Spinal cord (tissue), 10 donors: Measurements from ENCODE around the gene B3GNT9. TPM values are rescaled to one million over a fixed set of nuclear protein-coding genes. Genes with fewer than 3 reads are reported as not detected.

Source experiments
- DNase-seq, 6 donors: peaks; one replicate each; pipeline versions ENCODE4 v3.0.0 to v3.0.0-alpha.2; 2013 to 2015; ENCODE audit warnings: low spot score in 6 of 6, low read depth in 4 of 6
- H3K27ac ChIP-seq: one replicate; pipeline ENCODE4 v1.5.1; 2013; ENCODE audit warnings: low read depth, low read length, control low read depth
- H3K27me3 ChIP-seq: one replicate; pipeline ENCODE4 v1.6.1; 2013; ENCODE audit warnings: low read length; ENCODE audit not compliant: control insufficient read depth, insufficient read depth
- H3K36me3 ChIP-seq: one replicate; pipeline ENCODE4 v1.6.1; 2013; ENCODE audit warnings: low read length; ENCODE audit not compliant: control insufficient read depth, insufficient read depth
- H3K4me1 ChIP-seq: one replicate; pipeline ENCODE4 v1.6.1; 2013; ENCODE audit warnings: low read length; ENCODE audit not compliant: control insufficient read depth, insufficient read depth
- H3K4me3 ChIP-seq: one replicate; pipeline ENCODE4 v1.5.1; 2013; ENCODE audit warnings: low read depth, low read length, control low read depth
- H3K9me3 ChIP-seq: one replicate; pipeline ENCODE4 v1.6.1; 2013; ENCODE audit warnings: low read length; ENCODE audit not compliant: control insufficient read depth, insufficient read depth
- WGBS: methylation state at CpG from one replicate; pipeline ENCODE4 v1.1.5; 2013; ENCODE audit warnings: missing lambda C conversion rate; ENCODE audit not compliant: insufficient coverage; 5-methylcytosine and 5-hydroxymethylcytosine counted together
- polyA plus RNA-seq, 2 donors: library from polyadenylated mRNA; unstranded; fragments of 120-200 nt; gene quantifications; one replicate each; pipeline ENCODE4 v1.2.1, GENCODE V29; 2013; ENCODE audit not compliant: insufficient read length in 2 of 2
- total RNA-seq, 2 donors: library from RNA; depleted of rRNA in 1 of 2; stranded (reverse); fragments of 120-200 nt in 1 of 2; fragments of >200 nt in 1 of 2; gene quantifications; one replicate each; pipeline versions ENCODE4 v1.2.3 to v1.2.4, GENCODE V29; 2013 to 2014
- donor health status: healthy.

B3GNT9 gene
- total and polyA plus RNA-seq, 4 donors, result 6.2 to 34.9 (median 11.0) TPM

- 0% methylated on average over 25 of the region's 34 CpGs for WGBS
- peak overlapping the region; percentile 33 for H3K4me3 ChIP-seq
- H3K27ac ChIP-seq, result no peak overlapping the region
- no peak for DNase-seq
- peaks cover 93% of the 10 kb centered on the region for H3K27me3 ChIP-seq
- peaks cover 60% of the 10 kb centered on the region for H3K4me1 ChIP-seq
- no peaks in the 10 kb centered on the region for H3K9me3 ChIP-seq
- H3K36me3 ChIP-seq, result peaks cover 13% of the 10 kb centered on the region
Measured at GRCh38 chr16:67163999-67164558, 13.3 kb upstream of the B3GNT9 start.

GRCh38 chr16:67163164-67163998 is 12.6 kb upstream of the B3GNT9 start:
- peak in 4 of 6 donors; percentile 76 to 98 (median 86) for DNase-seq
- Histone ChIP-seq H3K27me3 (peaks cover 93% of the 10 kb centered on the region), H3K27ac (no peak overlapping the region), H3K36me3 (peaks cover 13% of the 10 kb centered on the region), H3K4me3 (peak overlapping the region; percentile 33), H3K9me3 (no peaks in the 10 kb centered on the region), H3K4me1 (peaks cover 59% of the 10 kb centered on the region)
- WGBS, result under 1% methylated on average over 96 of the region's 99 CpGs

- H3K4me1 ChIP-seq, result peaks cover 59% of the 10 kb centered on the region
- no peak overlapping the region for H3K27ac ChIP-seq
- peaks cover 92% of the 10 kb centered on the region for H3K27me3 ChIP-seq
- no peak for DNase-seq
- WGBS, result 2% methylated on average over 43 of the region's 44 CpGs
- no peaks in the 10 kb centered on the region for H3K9me3 ChIP-seq
- peaks cover 11% of the 10 kb centered on the region for H3K36me3 ChIP-seq
- H3K4me3 ChIP-seq, result peak overlapping the region; percentile 16
Measured at GRCh38 chr16:67162506-67163163, 11.8 kb upstream of the B3GNT9 start.

GRCh38 chr16:67161595-67162058 is 10.8 kb upstream of the B3GNT9 start:
- DNase-seq, result no peak
- Histone ChIP-seq H3K4me3 (no peak overlapping the region), H3K27me3 (peaks cover 92% of the 10 kb centered on the region), H3K4me1 (peaks cover 59% of the 10 kb centered on the region), H3K36me3 (peaks cover under 1% of the 10 kb centered on the region), H3K27ac (no peak overlapping the region), H3K9me3 (no peaks in the 10 kb centered on the region)
- WGBS, result 7% methylated on average over 24 of the region's 25 CpGs

GRCh38 chr16:67158637-67159600 is 8.1 kb upstream of the B3GNT9 start:
- no peaks in the 10 kb centered on the region for H3K36me3 ChIP-seq
- H3K27ac ChIP-seq, result no peak overlapping the region
- H3K4me3 ChIP-seq, result peak overlapping the region; percentile 60
- no peaks in the 10 kb centered on the region for H3K9me3 ChIP-seq
- no peak for DNase-seq
- peaks cover 62% of the 10 kb centered on the region for H3K4me1 ChIP-seq
- 1% methylated on average over 30 of the region's 34 CpGs for WGBS
- H3K27me3 ChIP-seq, result peaks cover 94% of the 10 kb centered on the region

- H3K4me1 ChIP-seq, result peaks cover 57% of the 10 kb centered on the region
Measured at GRCh38 chr16:67157892-67158635, 7.3 kb upstream of the B3GNT9 start.

GRCh38 chr16:67157106-67157748 is 6.4 kb upstream of the B3GNT9 start:
- Histone ChIP-seq H3K36me3 (no peaks in the 10 kb centered on the region), H3K27me3 (peaks cover 88% of the 10 kb centered on the region), H3K27ac (no peak overlapping the region), H3K4me1 (peaks cover 50% of the 10 kb centered on the region), H3K9me3 (no peaks in the 10 kb centered on the region), H3K4me3 (no peak overlapping the region)
- DNase-seq, result no peak
- 38% methylated on average over 7 of the region's 7 CpGs for WGBS

More at GRCh38 chr16:67157892-67158635, 7.3 kb upstream of the B3GNT9 start:
- WGBS, result 46% methylated on average over 2 of the region's 7 CpGs
- H3K36me3 ChIP-seq, result no peaks in the 10 kb centered on the region
- DNase-seq, result no peak
- no peaks in the 10 kb centered on the region for H3K9me3 ChIP-seq
- no peak overlapping the region for H3K27ac ChIP-seq
- H3K27me3 ChIP-seq, result peaks cover 94% of the 10 kb centered on the region
- H3K4me3 ChIP-seq, result no peak overlapping the region

GRCh38 chr16:67156143-67156844 is 5.5 kb upstream of the B3GNT9 start:
- Histone ChIP-seq H3K27me3 (peaks cover 85% of the 10 kb centered on the region), H3K4me1 (peaks cover 47% of the 10 kb centered on the region), H3K27ac (no peak overlapping the region), H3K36me3 (no peaks in the 10 kb centered on the region), H3K4me3 (no peak overlapping the region), H3K9me3 (no peaks in the 10 kb centered on the region)
- DNase-seq, result no peak
- 33% methylated on average over 14 of the region's 15 CpGs for WGBS
